ES-I3 (cell line): ENCODE measurements around the gene ITFG2.
A peak's percentile ranks its signal among the peaks of the same experiment; 100 is the strongest.

Experiments
- H3K36me3 ChIP-seq: 2 replicates; pipeline ENCODE4 v1.6.1; 2013; ENCODE audit warnings: mild to moderate bottlenecking, low read length, control low read depth, moderate library complexity; ENCODE audit not compliant: insufficient read depth
- H3K4me1 ChIP-seq: 2 replicates; pipeline ENCODE4 v1.6.1; 2013; ENCODE audit warnings: mild to moderate bottlenecking, control low read depth, low read length; ENCODE audit not compliant: insufficient read depth
- H3K9ac ChIP-seq: 2 replicates; pipeline ENCODE4 v1.6.1; 2013; ENCODE audit warnings: low read depth, mild to moderate bottlenecking, low read length, moderate library complexity
- H3K9me3 ChIP-seq: 2 replicates; pipeline ENCODE4 v1.6.1; 2013; ENCODE audit warnings: mild to moderate bottlenecking, low read length, moderate library complexity; ENCODE audit not compliant: control insufficient read depth, insufficient read depth

Gene ITFG2

DNA sequence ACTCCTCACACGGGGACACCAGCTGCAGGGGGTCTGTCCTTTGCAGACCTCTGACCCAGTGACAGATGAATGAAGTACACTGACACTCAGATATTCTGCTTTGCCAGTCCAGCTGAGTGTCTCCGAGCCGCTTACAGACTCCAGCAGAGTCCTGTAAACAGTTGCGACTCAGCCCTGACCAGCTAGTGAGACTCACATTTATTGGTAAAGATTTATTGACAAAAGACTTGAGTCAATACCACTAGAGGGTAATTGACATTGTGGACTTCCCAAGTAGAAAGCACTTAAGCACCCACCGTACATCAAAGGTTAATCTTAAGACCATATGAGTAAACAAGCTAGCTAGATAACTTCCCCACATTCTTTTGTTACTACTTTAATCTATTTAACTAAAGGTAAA lies 27.5 kb upstream of the ITFG2 start:
- Histone ChIP-seq H3K4me1 (no peaks in the 10 kb centered on the region), H3K9ac (no peak overlapping the region), H3K36me3 (no peaks in the 10 kb centered on the region), H3K9me3 (no peaks in the 10 kb centered on the region)

DNA sequence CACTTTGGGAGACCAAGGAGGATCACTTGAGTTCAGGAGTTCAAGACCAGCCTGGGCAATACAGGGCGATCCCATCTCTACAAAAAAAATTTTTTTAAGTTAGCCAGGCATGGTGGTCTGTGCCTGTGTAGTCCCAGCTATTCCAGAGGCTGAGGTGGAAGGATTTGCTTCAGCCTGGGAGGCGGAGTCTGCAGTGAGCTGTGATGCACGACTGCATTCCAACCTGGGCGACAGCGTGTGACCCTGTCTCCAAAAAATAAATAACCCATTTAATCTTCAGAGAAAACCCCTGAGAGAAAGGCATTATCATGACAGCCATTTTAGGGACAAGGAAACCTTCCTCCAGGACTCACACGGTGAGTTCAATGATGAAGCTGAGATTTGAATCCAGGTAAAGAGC lies 21.4 kb upstream of the ITFG2 start:
- no peaks in the 10 kb centered on the region for H3K4me1 ChIP-seq
- no peaks in the 10 kb centered on the region for H3K36me3 ChIP-seq
- H3K9me3 ChIP-seq: no peaks in the 10 kb centered on the region
- H3K9ac ChIP-seq: no peak overlapping the region

DNA sequence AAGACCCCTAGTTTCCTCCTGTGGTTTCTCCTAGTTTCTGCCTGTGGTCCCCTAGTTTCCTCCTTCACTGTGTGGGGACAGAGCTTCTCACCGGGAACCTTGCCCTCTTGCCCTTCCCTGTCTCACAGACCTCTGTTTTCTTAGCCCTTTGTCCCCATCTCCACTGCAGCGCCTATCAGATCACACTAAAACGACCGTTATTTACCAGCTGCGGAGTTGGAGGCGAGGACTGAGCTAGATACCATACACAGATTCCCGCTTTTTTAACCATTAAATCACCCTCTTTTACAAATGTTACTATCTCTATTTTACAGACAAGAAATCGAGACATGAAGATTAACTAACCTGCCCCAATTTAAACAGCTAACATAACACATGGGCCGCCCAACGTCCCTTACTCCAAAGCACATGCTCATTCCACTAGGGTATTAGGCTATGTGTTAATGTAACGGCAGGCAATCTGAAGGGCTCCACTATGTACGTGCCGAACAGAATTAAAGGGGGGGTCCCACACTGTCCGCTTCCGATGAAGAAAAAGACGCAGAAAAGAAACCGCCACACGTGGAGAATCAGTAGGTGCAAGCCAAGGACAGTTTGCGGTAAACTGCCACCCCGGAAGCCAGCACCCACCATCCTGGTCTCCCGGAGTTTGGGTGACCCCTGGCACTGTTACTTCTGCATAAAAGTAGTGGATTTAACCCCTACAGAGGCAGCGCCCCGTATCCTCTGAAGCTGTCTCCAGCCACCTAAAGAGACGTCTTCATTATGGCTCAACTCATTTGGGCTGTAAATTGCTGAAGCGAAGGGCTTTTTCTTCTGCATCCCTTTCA lies 19.6 kb upstream of the ITFG2 start:
- Histone ChIP-seq H3K4me1 (peaks cover 5% of the 10 kb centered on the region), H3K36me3 (peaks cover 7% of the 10 kb centered on the region; the same call in 1 of the 2 replicates), H3K9ac (no peak overlapping the region), H3K9me3 (no peaks in the 10 kb centered on the region)

GRCh38 chr12:2793561-2793960 lies 18.9 kb upstream of the ITFG2 start:
- Histone ChIP-seq H3K9ac (peak overlapping the region; percentile 57; the same call in 1 of the 2 replicates), H3K9me3 (no peaks in the 10 kb centered on the region), H3K36me3 (peaks cover 12% of the 10 kb centered on the region), H3K4me1 (peaks cover 5% of the 10 kb centered on the region)

GRCh38 chr12:2794191-2794735 lies 18.2 kb upstream of the ITFG2 start:
- H3K9ac ChIP-seq: peak overlapping the region; percentile 57
- peaks cover 13% of the 10 kb centered on the region for H3K36me3 ChIP-seq
- no peaks in the 10 kb centered on the region for H3K9me3 ChIP-seq
- peaks cover 5% of the 10 kb centered on the region for H3K4me1 ChIP-seq

- peaks cover 5% of the 10 kb centered on the region for H3K4me1 ChIP-seq
Measured at GRCh38 chr12:2794736-2795289, 17.7 kb upstream of the ITFG2 start, which contains the start of gene FKBP4. Gene FKBP4, plus strand, starts transcription at chr12:2794970. Its CDS starts 170 bp downstream, at chr12:2795140.

GRCh38 chr12:2795291-2796186 lies 16.9 kb upstream of the ITFG2 start:
- Histone ChIP-seq H3K4me1 (peaks cover 5% of the 10 kb centered on the region), H3K36me3 (peaks cover 19% of the 10 kb centered on the region), H3K9me3 (no peaks in the 10 kb centered on the region), H3K9ac (peak overlapping the region; percentile 57)

More at GRCh38 chr12:2794736-2795289, 17.7 kb upstream of the ITFG2 start, which contains the start of gene FKBP4:
- Histone ChIP-seq H3K9ac (peak within 1 kb of the TSS; percentile 57), H3K9me3 (no peaks in the 10 kb centered on the region), H3K36me3 (peaks cover 15% of the 10 kb centered on the region)

DNA sequence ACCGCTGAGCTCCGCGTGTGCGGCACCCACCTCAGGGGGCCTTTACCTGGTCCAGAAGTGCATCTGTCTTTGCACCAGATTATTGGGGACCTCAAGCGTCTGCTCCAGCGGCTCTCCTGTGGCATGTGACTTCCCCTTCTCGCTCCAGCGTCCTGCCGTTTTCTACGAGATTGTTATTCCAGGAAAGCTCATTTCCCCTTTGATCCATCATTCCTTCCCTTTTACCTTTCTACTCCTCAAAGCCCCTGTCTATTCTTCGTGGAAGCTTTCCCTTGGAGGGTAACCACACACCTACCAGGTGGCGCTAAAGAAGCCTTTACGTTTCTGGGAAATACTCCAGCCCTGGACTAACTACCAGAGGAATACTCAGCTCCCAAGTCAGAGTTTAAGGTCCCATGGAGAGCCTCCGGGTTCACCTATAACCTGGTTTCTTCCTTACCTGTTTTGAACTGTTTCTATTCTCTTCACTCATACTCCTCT lies 16.2 kb upstream of the ITFG2 start:
- H3K9me3 ChIP-seq: no peaks in the 10 kb centered on the region
- H3K4me1 ChIP-seq: peaks cover 5% of the 10 kb centered on the region
- H3K36me3 ChIP-seq: peaks cover 26% of the 10 kb centered on the region
- peak overlapping the region; percentile 57 for H3K9ac ChIP-seq

- Histone ChIP-seq H3K9me3 (no peaks in the 10 kb centered on the region), H3K9ac (no peak overlapping the region), H3K4me1 (peaks cover 5% of the 10 kb centered on the region), H3K36me3 (peaks cover 26% of the 10 kb centered on the region)
Measured at GRCh38 chr12:2797721-2798418, 14.6 kb upstream of the ITFG2 start.

DNA sequence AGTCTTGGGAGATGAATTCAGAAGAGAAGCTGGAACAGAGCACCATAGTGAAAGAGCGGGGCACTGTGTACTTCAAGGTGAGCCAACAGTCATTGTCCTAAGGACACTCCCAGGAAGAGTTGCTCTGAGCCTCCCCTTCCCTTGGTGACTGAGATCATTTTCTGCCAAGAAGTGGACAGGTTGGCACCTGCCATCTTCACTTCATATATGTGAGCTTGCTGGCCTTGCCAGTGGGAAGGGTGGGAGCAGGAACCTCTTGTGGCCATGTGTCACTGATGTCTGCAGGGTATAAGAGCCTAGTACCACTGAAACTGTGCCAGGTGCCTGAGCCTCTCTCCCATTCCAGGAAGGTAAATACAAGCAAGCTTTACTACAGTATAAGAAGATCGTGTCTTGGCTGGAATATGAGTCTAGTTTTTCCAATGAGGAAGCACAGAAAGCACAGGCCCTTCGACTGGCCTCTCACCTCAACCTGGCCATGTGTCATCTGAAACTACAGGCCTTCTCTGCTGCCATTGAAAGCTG lies 12.4 kb upstream of the ITFG2 start:
- H3K36me3 ChIP-seq: peaks cover 30% of the 10 kb centered on the region
- H3K9ac ChIP-seq: no peak overlapping the region
- no peaks in the 10 kb centered on the region for H3K9me3 ChIP-seq
- H3K4me1 ChIP-seq: peaks cover 5% of the 10 kb centered on the region

DNA sequence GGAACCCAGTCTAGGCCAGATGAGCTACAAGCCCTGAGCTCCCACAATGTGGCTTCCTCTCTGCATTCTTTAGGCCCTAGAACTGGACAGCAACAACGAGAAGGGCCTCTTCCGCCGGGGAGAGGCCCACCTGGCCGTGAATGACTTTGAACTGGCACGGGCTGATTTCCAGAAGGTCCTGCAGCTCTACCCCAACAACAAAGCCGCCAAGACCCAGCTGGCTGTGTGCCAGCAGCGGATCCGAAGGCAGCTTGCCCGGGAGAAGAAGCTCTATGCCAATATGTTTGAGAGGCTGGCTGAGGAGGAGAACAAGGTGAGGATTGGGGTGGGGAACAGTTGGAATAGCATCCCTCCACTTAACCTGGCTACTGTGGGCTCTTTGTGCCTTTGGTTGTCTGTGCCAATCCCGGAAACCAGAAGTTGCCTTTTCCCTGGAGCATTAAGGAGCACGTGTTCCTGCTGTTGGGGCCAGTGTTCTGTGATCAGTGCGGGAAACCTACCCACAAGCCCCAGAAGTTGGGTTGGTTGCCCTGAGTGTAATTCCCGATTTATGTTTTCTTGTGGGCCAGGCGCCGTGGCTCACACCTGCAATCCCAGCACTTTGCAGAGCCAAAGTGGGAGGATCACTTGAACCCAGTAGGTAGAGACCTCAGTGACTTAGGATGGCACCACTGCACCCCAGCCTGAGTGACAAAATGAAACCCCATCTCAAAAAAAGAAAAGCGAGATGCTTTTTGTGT lies 11.3 kb upstream of the ITFG2 start:
- H3K9ac ChIP-seq: no peak overlapping the region
- H3K36me3 ChIP-seq: peaks cover 30% of the 10 kb centered on the region
- no peaks in the 10 kb centered on the region for H3K9me3 ChIP-seq
- H3K4me1 ChIP-seq: peaks cover 5% of the 10 kb centered on the region

DNA sequence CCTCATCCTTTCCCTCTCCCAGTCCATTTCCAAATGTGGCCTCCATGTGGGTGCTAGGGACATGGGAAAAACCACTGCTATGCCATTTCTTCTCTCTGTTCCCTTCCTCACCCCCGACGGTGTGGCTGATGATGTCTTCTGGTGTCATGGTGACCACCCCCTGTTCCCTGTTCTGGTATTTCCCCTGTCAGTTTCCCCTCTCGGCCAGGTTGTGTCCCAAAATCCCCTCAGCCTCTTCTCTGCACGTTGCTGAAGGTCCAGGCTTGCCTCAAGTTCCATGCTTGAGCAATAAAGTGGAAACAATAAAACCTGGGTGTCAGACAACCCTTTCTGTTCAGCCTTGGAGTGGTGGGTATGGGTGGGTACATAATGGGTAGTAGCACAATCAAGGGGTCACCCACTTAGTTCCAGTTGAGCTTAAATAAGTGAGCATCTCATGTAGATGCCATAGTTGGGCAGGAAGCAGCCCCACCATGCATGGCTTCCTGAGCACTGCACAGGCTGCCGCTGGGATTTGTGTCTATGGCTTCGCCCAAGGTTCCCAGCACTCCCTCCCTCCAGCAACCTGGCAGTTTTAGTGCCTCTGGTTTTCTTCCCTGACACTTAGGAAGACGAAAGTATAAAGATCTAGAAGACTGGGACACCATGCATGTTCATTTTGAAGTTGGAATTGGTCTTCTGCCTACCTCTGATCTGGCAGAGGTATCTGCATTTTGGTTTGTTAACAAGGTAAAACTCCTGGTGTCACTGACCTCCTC lies 8.7 kb upstream of the ITFG2 start:
- Histone ChIP-seq H3K9ac (no peak overlapping the region), H3K4me1 (no peaks in the 10 kb centered on the region), H3K36me3 (peaks cover 22% of the 10 kb centered on the region), H3K9me3 (no peaks in the 10 kb centered on the region)
